HG03558 (cell line): ENCODE data around the gene UGGT1.
"Not testable (repeated sequence)": the region's sequence is repeated elsewhere in the genome, so short reads cannot be mapped to it uniquely, and the experiment has no call there.

Source experiments
- ATAC-seq: cut with Tn5 transposase; IDR thresholded peaks from one replicate; pipeline ENCODE4 v1.9.1; 2021; ENCODE audit warnings: moderate number of reproducible peaks; ENCODE audit not compliant: unreplicated experiment; ENCODE audit errors: extremely low read depth

UGGT1 gene

GRCh38 chr2:128169933-128170709 lies 79.1 kb downstream of the UGGT1 start:
- no peak for ATAC-seq

DNA sequence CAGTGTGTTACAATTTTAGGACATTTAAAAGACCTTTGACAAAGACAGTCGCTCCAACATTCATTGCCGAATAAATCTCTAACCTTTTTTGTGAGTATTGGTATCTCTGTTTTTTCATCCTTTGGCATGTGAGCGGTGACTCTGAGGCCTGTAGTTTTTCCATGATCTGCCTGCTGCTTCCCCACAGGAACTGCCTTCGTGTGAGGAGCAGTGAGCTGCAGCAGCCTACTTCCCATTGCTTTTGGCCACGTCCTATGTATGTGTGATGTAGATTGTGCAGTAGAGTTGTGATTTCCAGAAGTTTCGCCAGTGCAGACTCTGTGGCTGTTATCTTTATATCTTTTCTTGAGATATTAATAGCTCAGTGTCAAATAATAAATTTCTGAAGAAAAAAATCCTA lies 79.8 kb downstream of the UGGT1 start:
- ATAC-seq = no peak

DNA sequence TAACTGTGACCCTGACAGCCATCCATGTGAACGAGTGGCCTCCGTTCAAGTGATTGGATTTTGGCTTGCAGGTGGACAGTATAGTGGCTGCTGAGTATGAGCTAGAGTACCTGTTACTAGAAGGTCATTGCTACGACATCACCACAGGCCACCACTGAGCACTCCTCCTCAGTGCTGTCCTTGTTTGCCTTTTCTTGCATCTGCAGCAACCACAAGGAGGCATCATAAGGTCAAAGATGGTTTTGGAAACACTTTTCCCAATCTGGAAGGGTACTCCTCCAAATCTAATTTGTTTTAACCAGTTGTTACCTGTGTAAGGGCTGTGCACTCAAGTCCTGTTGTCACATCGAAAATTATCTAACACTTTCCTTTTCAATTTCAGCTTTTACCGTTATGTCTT lies 81.2 kb downstream of the UGGT1 start:
- ATAC-seq = no peak

GRCh38 chr2:128174067-128174466 lies 83.1 kb downstream of the UGGT1 start:
- ATAC-seq = not testable (repeated sequence)

DNA sequence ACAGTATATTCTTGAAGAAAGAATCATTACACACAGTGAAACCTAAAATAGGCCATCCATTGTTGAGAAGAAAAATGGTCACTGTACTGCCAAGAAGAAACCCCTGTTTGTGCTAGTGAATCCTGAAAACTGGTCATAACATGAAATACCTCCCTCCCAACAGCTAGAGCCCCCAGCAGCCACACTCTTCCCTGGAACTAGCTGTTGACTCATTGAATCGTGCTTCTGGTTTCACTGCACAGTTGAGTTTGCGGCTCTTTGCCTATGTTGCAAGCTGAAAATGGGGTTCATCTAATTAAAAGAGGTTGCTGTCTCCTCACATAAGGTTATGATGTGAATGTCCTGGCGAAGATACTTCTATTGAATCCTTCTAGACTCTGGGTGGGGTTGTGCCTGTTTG lies 86.3 kb downstream of the UGGT1 start:
- ATAC-seq = no peak

DNA sequence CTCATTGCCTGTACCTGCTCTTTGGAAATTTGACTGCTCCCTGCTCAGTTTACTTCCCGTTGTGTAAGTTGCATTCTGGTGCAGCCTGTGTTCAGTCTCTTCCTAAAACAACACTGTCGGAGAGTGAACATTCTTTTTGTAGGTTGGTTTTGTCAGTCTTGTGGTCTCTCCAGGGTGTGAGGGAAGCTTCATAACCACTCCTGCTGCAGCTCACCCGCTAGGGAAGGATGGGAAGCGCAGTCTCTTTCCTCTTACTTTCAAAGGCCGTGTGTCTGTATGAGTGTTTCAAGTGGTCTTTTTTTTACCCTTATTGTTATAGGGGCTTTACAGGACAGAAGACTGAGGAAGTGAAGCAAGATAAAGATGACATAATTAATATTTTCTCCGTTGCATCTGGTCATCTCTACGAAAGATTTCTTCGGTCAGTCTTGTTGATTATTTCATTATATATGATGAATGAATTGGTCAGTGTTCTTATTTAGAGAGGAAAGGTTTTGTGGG lies 87.2 kb downstream of the UGGT1 start:
- no peak for ATAC-seq

DNA sequence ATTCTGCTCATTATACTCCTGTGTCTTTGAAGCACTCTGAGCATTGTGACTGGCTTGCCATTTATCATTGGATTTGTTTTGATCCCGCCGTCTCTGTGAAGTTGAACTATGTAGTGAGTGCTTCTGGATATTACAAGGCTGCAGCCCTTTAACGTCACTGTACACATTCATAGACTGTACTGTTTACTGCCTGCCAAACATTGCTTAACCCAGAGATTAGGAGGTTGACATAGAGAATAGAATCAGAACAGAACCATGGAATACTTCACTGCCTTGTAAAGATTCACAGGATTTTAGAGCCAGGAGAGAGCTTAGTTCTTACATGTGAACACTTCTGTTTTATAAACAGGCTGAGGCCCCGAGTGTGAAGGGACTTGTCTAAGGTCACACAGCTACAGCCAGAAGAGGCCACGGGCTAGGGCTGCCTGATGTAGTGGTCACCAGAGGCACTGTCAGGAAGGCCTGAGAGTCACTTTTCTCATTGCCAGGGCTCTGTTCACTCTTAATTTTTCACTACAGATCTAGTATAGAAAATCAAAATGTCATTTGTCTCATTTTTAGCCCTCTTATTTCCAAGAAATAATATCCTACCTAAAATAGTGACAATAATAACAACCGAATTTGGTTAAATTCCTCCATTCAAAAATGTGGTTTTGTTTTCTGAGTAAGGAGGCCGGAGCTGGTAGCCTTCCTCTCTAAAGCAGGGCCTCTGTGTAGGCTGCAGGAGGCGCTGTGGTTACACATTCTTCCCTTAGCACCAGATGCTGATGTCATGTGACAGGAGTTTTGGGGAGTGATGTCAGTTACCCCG lies 87.9 kb downstream of the UGGT1 start:
- no peak for ATAC-seq

GRCh38 chr2:128179461-128179755 lies 88.4 kb downstream of the UGGT1 start:
- ATAC-seq = no peak

DNA sequence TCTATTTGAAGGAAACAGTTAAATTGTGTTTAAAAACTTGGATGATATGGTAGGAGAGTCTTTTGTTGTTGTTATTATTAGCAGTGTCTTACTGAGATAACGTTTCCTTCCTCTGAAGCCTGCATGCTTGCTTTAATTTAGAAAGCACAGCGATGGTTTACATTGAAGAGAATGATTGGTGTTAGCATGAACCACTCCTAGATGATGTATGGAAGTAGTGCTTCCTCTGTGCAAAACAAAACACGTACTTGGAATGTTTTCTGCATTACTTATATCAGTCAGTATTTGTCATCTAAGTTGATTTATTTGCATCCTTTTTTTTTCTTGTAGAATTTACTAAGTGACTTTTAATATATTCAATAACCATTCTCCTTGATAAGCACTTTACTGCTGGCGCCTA lies 89.0 kb downstream of the UGGT1 start:
- ATAC-seq = no peak

- no peak for ATAC-seq
Observed at GRCh38 chr2:128185576-128185975, 94.6 kb downstream of the UGGT1 start.

DNA sequence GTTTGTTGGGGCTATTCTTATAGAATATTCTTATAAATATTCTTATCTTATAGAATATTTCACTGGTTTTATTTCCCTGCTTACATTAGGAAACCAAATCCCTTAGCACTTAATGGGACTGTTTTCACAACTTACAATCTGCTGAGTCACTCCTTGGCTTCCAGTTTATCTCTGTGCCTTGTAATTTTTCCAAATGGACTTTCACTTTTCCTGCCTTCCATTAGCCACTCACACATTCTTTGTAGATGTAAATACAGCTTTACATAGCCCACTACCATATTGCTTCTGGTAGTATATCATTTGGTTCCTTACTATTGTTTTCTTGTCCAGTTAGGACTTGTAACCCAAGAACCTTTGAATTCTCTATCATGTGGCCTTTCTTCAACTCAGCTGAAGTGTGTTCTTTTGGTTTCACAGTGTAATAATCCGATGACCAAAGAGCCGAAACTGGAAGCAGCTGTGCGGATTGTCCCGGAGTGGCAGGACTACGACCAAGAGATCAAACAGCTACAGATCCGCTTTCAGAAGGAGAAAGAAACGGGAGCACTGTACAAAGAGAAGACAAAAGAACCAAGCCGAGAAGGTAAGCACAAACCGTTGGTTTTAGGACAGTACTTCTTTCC lies 96.1 kb downstream of the UGGT1 start:
- no peak for ATAC-seq

- no peak for ATAC-seq
Observed at GRCh38 chr2:128195435-128195984, 104.5 kb downstream of the UGGT1 start.

GRCh38 chr2:128196026-128196425 lies 105.0 kb downstream of the UGGT1 start:
- ATAC-seq = no peak

DNA sequence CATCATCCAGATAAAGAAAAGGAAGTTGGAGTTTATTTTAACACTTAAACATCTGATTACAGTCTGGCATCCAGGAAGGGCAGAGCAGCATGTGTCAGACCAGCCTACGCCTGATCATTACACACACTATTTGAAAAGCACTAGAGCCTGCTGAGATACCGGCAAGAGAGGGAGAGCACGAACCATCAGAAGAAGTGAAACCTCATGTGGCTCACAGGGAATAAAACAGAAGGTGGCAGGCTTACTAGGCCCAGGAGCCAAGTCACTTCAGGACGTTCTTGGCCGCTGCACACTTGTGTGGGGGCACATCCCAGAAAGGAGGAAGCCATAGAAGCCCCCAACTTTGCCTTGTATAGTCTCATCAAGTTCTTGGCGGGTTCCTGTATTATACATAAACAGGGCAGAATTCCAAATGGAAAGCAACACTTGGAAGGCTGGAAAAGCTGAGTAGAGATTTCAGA lies 105.5 kb downstream of the UGGT1 start:
- peak; percentile 59 for ATAC-seq

DNA sequence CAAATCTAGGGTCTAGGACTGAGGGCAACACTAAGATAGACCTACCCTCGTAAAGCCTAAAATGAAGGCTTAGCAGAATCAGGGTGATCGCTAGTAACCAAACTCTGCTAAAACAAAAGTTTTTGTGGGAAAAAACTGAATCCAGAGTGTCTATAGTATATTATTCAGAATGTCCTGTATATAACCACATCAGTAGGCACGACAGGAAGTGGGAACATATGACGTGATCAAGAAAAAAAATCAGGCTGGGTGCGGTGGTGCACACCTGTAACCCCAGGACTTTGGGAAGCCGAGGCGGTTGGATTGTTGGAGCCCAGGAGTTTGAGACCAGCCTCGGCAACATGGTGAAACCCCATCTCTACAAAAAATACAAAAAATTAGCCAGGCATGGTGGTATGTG lies 106.1 kb downstream of the UGGT1 start:
- no peak for ATAC-seq

GRCh38 chr2:128198656-128199055 lies 107.7 kb downstream of the UGGT1 start:
- no peak for ATAC-seq

- ATAC-seq = no peak
Observed at GRCh38 chr2:128199141-128199540, 108.1 kb downstream of the UGGT1 start.

DNA sequence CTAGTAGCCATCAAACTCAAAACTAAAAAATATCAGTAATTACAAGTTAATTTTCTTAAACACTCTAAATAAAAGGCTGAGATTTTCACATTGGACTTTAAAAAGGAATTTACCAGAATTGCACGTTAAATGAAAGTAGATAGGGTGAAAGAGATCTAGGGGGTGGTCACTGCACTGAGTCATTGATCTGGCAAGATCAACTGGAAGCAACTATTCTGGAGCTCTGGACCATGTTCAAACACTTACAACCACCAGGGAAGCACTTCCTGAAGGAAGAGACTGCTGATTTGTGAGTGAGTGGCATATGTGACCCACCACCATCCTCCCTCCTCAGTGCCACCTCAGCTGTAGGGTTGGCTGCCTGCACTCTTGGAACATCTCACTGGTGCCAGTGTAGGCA lies 111.8 kb downstream of the UGGT1 start:
- ATAC-seq = no peak

- ATAC-seq = no peak
Observed at GRCh38 chr2:128206245-128206644, 115.2 kb downstream of the UGGT1 start.

GRCh38 chr2:128208023-128208422 lies 117.0 kb downstream of the UGGT1 start:
- ATAC-seq = no peak
